ENCODE results near the gene DLX4.

DLX4 gene

DNA sequence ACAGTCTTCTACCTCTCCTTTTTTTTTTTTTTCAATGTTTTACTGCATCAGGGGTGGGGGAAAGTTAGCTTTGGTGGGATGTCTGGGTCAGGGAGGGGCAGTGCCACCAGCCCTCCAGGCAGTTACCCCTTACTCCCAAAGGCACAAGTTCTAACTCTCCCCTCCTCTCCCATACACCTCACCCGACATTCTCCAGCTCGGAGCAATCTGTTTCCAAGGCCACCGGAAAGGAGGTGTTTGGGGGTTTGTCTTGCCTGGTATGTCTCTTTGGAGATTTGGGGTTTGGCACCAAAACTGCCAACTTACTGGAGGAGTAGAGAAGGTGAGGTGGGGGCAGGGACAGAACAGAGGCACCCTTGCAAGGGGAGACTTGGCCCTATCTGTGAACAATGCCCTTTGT is 21.3 kb downstream of the DLX4 start:
- TF ChIP-seq, protein P1, sequence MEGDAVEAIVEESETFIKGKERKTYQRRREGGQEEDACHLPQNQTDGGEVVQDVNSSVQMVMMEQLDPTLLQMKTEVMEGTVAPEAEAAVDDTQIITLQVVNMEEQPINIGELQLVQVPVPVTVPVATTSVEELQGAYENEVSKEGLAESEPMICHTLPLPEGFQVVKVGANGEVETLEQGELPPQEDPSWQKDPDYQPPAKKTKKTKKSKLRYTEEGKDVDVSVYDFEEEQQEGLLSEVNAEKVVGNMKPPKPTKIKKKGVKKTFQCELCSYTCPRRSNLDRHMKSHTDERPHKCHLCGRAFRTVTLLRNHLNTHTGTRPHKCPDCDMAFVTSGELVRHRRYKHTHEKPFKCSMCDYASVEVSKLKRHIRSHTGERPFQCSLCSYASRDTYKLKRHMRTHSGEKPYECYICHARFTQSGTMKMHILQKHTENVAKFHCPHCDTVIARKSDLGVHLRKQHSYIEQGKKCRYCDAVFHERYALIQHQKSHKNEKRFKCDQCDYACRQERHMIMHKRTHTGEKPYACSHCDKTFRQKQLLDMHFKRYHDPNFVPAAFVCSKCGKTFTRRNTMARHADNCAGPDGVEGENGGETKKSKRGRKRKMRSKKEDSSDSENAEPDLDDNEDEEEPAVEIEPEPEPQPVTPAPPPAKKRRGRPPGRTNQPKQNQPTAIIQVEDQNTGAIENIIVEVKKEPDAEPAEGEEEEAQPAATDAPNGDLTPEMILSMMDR (conservative IDR thresholded peaks at IDR 0.05; ENCODE audit: control insufficient read depth, insufficient read depth, low read depth, low read length): no peak

DNA sequence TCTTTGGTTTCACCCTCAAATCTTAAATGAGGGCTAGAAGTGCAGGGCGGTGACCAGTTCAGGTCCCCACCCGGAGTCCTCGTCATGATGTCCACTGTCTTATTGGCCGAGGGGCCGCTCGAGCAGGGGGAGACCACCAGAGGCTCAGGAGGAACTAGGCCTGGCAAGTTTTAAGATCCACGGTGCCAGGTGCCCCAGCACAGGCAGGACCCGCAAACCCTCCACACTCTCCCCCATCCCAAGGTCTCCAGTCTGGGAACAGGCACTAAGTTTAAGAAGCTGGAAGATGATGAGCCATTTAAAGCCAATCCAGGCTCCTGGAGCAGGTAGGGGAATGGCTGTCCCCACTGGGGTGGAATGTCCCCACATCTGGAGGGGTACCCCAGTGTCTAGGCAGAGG is 21.9 kb downstream of the DLX4 start:
- H3K4me3 ChIP-seq (ENCODE audit: control insufficient read depth, low read depth, low read length): no peak overlapping the region
- TF ChIP-seq, protein P1 (conservative IDR thresholded peaks at IDR 0.05; ENCODE audit: control insufficient read depth, insufficient read depth, low read depth, low read length): no peak
- DNase-seq (ENCODE audit: low read depth): no peak

More for the DNA sequence above, 21.3 kb downstream of the DLX4 start:
- no peak for DNase-seq (ENCODE audit: low read depth)
- H3K4me3 ChIP-seq (ENCODE audit: control insufficient read depth, low read depth, low read length): no peak overlapping the region

DNA sequence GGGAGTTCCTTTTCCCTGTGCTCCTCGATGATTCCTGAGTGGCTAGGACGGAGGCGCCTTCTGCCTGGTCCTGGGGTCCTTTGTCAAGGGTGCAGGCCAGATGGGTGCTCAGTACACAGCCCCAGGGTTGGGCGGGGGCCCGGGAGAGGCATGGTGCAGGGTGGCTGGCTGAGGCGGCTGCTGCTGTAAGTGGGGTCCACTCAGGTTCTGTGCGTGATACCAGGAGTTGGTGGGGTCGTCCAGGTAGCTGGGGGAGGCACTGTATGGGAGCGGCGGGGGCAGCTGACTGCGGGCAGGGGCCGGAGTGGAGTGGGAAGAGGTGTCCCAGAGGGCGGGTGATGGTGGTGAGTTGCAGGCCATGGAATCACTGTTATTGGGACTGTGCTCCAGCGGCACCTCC is 22.4 kb downstream of the DLX4 start:
- DNase-seq (ENCODE audit: low read depth): no peak
- TF ChIP-seq, protein P1 (conservative IDR thresholded peaks at IDR 0.05; ENCODE audit: control insufficient read depth, insufficient read depth, low read depth, low read length): no peak
- no peak overlapping the region for H3K4me3 ChIP-seq (ENCODE audit: control insufficient read depth, low read depth, low read length)

DNA sequence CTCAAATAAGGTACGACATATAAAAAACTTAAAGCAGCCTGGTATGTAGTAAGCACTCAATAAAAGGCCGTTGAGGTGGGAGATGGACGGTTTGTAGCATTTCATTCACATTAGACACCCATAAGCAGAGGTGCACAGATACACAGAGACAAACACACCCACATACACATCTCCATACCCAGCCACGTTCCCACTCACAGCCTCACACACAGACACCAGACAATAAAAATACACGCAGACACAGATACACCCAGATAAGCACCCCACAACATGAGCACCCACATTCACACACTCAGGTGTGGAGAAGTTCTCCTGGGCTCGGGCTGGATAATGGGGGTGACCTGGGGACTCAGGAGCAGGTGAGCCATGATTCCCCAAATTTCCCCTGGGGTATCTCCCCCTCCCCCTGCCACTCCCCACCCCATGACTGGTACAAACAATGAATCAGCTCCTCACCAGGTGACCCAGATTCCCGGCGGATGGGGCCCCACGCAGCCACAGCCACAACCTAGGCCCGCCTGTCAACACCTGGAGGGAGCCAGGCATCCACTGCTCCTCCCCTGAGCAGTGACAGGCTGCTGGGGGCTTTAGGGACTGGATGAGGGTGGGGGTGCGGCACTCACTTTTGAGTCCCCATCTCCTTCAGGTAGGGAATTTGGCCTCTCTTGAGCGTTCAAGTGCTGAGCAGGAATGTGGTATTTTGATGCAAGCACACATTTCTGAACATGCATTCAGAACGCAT is 23.4 kb downstream of the DLX4 start:
- DNase-seq (ENCODE audit: low read depth): no peak
- TF ChIP-seq, protein P1 (conservative IDR thresholded peaks at IDR 0.05; ENCODE audit: control insufficient read depth, insufficient read depth, low read depth, low read length): no peak
- no peak overlapping the region for H3K4me3 ChIP-seq (ENCODE audit: control insufficient read depth, low read depth, low read length)

DNA sequence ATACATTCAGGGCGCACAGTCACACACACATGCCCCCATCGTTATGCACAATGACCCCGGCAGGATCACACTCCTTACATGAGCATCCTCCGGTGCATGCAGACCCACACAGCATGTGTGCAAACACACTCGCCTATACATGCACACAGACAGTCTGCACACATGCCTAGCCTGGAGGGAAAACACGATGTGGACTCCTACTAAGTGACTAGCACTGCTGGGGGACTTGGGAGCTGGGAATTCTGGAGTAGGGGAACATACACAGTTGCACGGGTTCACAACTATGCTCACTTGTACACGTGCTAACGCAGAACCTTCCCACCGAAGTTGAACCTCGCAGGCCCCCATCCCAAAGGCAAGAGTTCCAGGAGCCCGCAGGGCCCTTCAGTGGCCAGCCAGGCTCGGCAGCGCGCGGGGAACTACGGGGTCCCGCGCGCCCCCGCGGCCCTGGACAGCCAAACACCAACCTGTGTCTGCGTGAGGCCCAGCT is 24.0 kb downstream of the DLX4 start:
- TF ChIP-seq, protein P1 (conservative IDR thresholded peaks at IDR 0.05; ENCODE audit: control insufficient read depth, insufficient read depth, low read depth, low read length): no peak
- DNase-seq (ENCODE audit: low read depth): no peak
- H3K4me3 ChIP-seq (ENCODE audit: control insufficient read depth, low read depth, low read length): no peak overlapping the region

DNA sequence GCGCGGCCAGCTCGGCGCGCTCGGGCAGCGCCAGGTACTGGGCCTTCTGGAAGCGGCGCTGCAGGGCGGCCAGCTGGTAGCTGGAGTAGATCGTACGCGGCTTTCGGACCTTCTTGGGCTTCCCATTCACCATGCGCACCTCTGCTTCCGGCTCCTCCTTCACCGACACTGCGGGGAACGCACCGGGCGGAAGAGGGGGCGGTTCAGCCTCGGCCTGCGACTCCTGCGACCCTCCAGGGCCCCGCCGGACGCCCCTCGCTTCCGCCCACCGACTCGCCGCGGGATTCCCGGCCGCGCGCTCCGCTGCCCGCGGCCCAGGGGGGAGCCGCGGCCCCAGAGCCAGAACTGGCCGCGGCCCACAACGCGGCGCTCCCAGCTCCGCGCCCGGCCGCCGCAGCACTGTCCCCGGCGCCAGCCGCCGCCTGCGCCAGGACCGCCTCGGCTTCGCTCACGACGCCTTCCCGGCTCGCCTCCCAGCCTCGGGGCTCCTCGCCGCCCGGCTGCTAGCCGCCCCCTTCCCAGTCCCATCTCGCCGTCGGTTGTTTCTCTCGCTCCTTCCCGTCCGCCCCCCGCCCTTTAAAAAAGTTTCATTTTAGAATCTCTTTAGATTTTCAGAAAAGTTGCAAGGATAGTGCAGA is 24.6 kb downstream of the DLX4 start:
- peak overlapping the region; percentile 3 for H3K4me3 ChIP-seq (ENCODE audit: control insufficient read depth, low read depth, low read length)
- DNase-seq (ENCODE audit: low read depth): no peak
- TF ChIP-seq, protein P1 (conservative IDR thresholded peaks at IDR 0.05; ENCODE audit: control insufficient read depth, insufficient read depth, low read depth, low read length): no peak

Measured in fibroblast of mammary gland (primary cell).